ENCODE data around the gene DMD.

DMD gene

DNA sequence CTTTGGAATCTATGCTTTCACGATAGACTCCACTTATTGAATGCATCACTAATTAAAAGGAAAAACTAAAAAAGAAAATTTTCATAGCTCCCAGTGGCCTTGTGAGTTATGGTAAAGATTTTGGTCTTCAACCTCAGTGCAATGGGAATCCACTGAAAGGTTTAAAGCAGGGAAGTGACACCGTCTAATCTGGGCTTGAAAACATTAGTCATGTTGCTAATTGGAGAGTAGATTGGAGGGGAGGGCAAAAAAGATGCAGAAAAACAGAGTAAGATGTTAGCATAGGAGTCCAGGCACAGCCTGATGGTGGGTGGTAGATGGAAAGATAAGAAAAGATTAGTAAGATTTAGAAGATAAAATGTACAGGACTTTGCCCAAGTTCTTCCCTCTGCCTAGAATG, 1506.4 kb downstream of the DMD start:
- Histone ChIP-seq H2AFZ (ENCODE audit: insufficient read depth, low read length, poor library complexity) (no peak overlapping the region), H2BK12ac (ENCODE audit: low read length) (no peak overlapping the region), H4K8ac (ENCODE audit: low read depth, low read length) (no peak overlapping the region), H2AK5ac (ENCODE audit: low read length) (no peak overlapping the region), H3K36me3 (ENCODE audit: control insufficient read depth in 1 of 2, insufficient read depth in 2 of 2, low read length in 2 of 2) (no peaks in the 10 kb centered on the region), H2BK120ac (ENCODE audit: insufficient read depth, low read length, poor library complexity) (no peak overlapping the region), H3K79me2 (ENCODE audit: control insufficient read depth, insufficient read depth, low read length, poor library complexity) (no peaks in the 10 kb centered on the region), H3K9me3 (ENCODE audit: insufficient read depth, low read depth, low read length) (no peaks in the 10 kb centered on the region), H3K4me2 (ENCODE audit: low read length) (no peak overlapping the region), H3K18ac (ENCODE audit: low read length) (no peak overlapping the region), H3K4me3 (ENCODE audit: low read depth, low read length) (no peak overlapping the region), H4K12ac (ENCODE audit: low read depth, low read length) (no peak overlapping the region), H4K91ac (ENCODE audit: low read depth, low read length) (no peak overlapping the region), H3K4me1 (ENCODE audit: control insufficient read depth in 1 of 2, insufficient read depth in 2 of 2, low read length in 2 of 2) (no peaks in the 10 kb centered on the region), H3K14ac (ENCODE audit: low read length) (no peak overlapping the region), H3K23ac (ENCODE audit: low read length) (no peak overlapping the region), H3K27ac (ENCODE audit: low read depth, low read length) (no peak overlapping the region), H3K4ac (ENCODE audit: low read depth, low read length) (no peak overlapping the region), H3K79me1 (ENCODE audit: low read length) (no peaks in the 10 kb centered on the region), H3K27me3 (ENCODE audit: insufficient read depth, low read length) (no peaks in the 10 kb centered on the region), H2BK5ac (ENCODE audit: low read depth, low read length, poor library complexity) (no peak overlapping the region), H3K9ac (ENCODE audit: low read length) (no peak overlapping the region)
- DNase-seq = no peak
- WGBS (ENCODE audit: extremely low coverage, insufficient coverage, insufficient read length) = no CpG with 5 or more reads among the region's 2 CpGs

DNA sequence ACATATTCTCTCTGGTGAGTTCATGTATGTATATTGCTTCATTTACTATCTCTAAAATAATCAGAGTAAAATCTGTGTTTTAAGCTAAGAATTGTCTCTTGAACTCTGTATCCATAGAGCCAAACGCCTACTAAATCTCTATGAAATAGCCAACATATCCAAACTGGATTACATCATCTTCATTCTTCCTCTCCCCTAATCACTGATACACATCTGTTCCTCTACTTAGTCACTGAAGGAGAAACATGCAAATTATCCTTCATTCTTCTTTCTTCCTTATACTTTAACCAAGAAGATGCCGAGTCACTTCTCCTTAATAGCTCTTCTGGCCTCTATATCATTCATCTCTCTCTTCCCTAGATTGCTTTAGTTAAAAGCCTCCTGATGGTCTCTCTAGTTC, 1509.1 kb downstream of the DMD start:
- no peaks in the 10 kb centered on the region for H3K4me1 ChIP-seq (ENCODE audit: control insufficient read depth in 1 of 2, insufficient read depth in 2 of 2, low read length in 2 of 2)
- no CpG with 5 or more reads among the region's 2 CpGs for WGBS (ENCODE audit: extremely low coverage, insufficient coverage, insufficient read length)
- no peak overlapping the region for H3K4ac ChIP-seq (ENCODE audit: low read depth, low read length)
- H2BK12ac ChIP-seq (ENCODE audit: low read length) = no peak overlapping the region
- H3K36me3 ChIP-seq (ENCODE audit: control insufficient read depth in 1 of 2, insufficient read depth in 2 of 2, low read length in 2 of 2) = no peaks in the 10 kb centered on the region
- H3K79me2 ChIP-seq (ENCODE audit: control insufficient read depth, insufficient read depth, low read length, poor library complexity) = no peaks in the 10 kb centered on the region
- H2AK5ac ChIP-seq (ENCODE audit: low read length) = no peak overlapping the region
- DNase-seq = peak in 1 of 2 donors; percentile 29
- no peak overlapping the region for H3K18ac ChIP-seq (ENCODE audit: low read length)
- H2BK5ac ChIP-seq (ENCODE audit: low read depth, low read length, poor library complexity) = no peak overlapping the region
- no peak overlapping the region for H3K23ac ChIP-seq (ENCODE audit: low read length)
- H3K27me3 ChIP-seq (ENCODE audit: insufficient read depth, low read length) = no peaks in the 10 kb centered on the region
- no peak overlapping the region for H3K9ac ChIP-seq (ENCODE audit: low read length)
- no peak overlapping the region for H2AFZ ChIP-seq (ENCODE audit: insufficient read depth, low read length, poor library complexity)
- H2BK120ac ChIP-seq (ENCODE audit: insufficient read depth, low read length, poor library complexity) = no peak overlapping the region
- no peaks in the 10 kb centered on the region for H3K79me1 ChIP-seq (ENCODE audit: low read length)
- H3K4me3 ChIP-seq (ENCODE audit: low read depth, low read length) = no peak overlapping the region
- no peak overlapping the region for H4K12ac ChIP-seq (ENCODE audit: low read depth, low read length)
- no peak overlapping the region for H3K4me2 ChIP-seq (ENCODE audit: low read length)
- H4K91ac ChIP-seq (ENCODE audit: low read depth, low read length) = no peak overlapping the region
- H4K8ac ChIP-seq (ENCODE audit: low read depth, low read length) = no peak overlapping the region
- no peaks in the 10 kb centered on the region for H3K9me3 ChIP-seq (ENCODE audit: insufficient read depth, low read depth, low read length)
- no peak overlapping the region for H3K27ac ChIP-seq (ENCODE audit: low read depth, low read length)
- H3K14ac ChIP-seq (ENCODE audit: low read length) = no peak overlapping the region

DNA sequence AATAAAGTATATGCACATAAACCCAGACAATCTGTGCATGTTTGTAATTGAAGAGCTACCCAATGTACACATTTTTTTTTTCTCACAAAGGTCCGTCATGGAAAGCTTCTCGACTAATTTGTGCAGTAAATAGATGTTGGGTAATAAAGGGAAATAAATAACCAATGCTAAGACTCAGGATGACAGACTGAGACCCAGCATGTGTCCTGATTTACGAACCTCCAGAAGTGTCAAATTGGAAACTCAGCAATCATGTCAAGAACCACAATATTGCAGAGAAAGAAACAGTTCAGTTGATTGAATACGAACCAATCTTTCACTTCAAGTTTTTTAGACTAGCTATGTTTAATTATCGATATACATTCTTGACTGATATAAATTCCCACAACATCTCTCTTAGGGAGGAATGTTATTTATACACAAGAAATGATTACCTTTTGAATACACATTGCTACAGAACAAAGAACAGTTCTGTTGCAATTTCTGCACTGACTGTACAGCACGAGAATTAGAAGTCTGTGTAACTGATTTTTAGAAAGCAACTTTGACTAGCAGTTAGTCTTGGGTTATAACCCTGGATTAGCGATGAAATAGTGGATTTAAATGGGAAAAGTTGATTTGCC, 1513.9 kb downstream of the DMD start:
- WGBS (ENCODE audit: extremely low coverage, insufficient coverage, insufficient read length) = no CpG with 5 or more reads among the region's 7 CpGs
- no peak for DNase-seq
- H2BK120ac ChIP-seq (ENCODE audit: insufficient read depth, low read length, poor library complexity) = no peak overlapping the region
- H2BK12ac ChIP-seq (ENCODE audit: low read length) = no peak overlapping the region
- H3K79me2 ChIP-seq (ENCODE audit: control insufficient read depth, insufficient read depth, low read length, poor library complexity) = no peaks in the 10 kb centered on the region
- no peak overlapping the region for H4K91ac ChIP-seq (ENCODE audit: low read depth, low read length)
- no peak overlapping the region for H2BK5ac ChIP-seq (ENCODE audit: low read depth, low read length, poor library complexity)
- H2AFZ ChIP-seq (ENCODE audit: insufficient read depth, low read length, poor library complexity) = no peak overlapping the region
- no peaks in the 10 kb centered on the region for H3K79me1 ChIP-seq (ENCODE audit: low read length)
- H3K14ac ChIP-seq (ENCODE audit: low read length) = no peak overlapping the region
- H3K4ac ChIP-seq (ENCODE audit: low read depth, low read length) = no peak overlapping the region
- H3K27ac ChIP-seq (ENCODE audit: low read depth, low read length) = no peak overlapping the region
- no peaks in the 10 kb centered on the region for H3K36me3 ChIP-seq (ENCODE audit: control insufficient read depth in 1 of 2, insufficient read depth in 2 of 2, low read length in 2 of 2)
- no peak overlapping the region for H3K23ac ChIP-seq (ENCODE audit: low read length)
- no peaks in the 10 kb centered on the region for H3K9me3 ChIP-seq (ENCODE audit: insufficient read depth, low read depth, low read length)
- no peak overlapping the region for H4K12ac ChIP-seq (ENCODE audit: low read depth, low read length)
- H3K4me3 ChIP-seq (ENCODE audit: low read depth, low read length) = no peak overlapping the region
- H3K18ac ChIP-seq (ENCODE audit: low read length) = no peak overlapping the region
- H4K8ac ChIP-seq (ENCODE audit: low read depth, low read length) = no peak overlapping the region
- H3K4me2 ChIP-seq (ENCODE audit: low read length) = no peak overlapping the region
- no peak overlapping the region for H3K9ac ChIP-seq (ENCODE audit: low read length)
- no peaks in the 10 kb centered on the region for H3K4me1 ChIP-seq (ENCODE audit: control insufficient read depth in 1 of 2, insufficient read depth in 2 of 2, low read length in 2 of 2)
- H2AK5ac ChIP-seq (ENCODE audit: low read length) = no peak overlapping the region
- no peaks in the 10 kb centered on the region for H3K27me3 ChIP-seq (ENCODE audit: insufficient read depth, low read length)

DNA sequence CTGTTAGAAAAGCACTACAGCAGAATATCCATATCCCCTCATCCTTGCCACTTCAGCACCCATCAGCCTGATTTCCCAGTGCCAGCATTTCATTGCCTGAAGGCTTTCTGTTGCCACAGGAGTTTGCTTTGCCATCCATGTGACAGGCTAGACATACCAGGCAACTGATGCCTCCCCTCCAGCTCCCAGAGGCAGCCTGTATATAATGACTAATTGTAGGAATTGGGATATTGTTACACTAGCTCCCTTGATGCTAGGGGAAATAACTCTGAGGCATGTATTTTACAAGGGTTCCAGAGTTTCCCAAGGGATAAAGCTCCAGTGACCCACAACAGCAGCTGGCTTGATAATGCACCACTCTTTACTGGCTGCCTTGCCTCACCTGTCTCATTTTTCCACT, 1531.5 kb downstream of the DMD start:
- Histone ChIP-seq H2BK12ac (ENCODE audit: low read length) (no peak overlapping the region), H3K4ac (ENCODE audit: low read depth, low read length) (no peak overlapping the region), H2BK5ac (ENCODE audit: low read depth, low read length, poor library complexity) (no peak overlapping the region), H2BK120ac (ENCODE audit: insufficient read depth, low read length, poor library complexity) (no peak overlapping the region), H3K18ac (ENCODE audit: low read length) (no peak overlapping the region), H3K79me2 (ENCODE audit: control insufficient read depth, insufficient read depth, low read length, poor library complexity) (no peaks in the 10 kb centered on the region), H3K27ac (ENCODE audit: low read depth, low read length) (no peak overlapping the region), H3K4me3 (ENCODE audit: low read depth, low read length) (no peak overlapping the region), H3K4me1 (ENCODE audit: control insufficient read depth in 1 of 2, insufficient read depth in 2 of 2, low read length in 2 of 2) (no peaks in the 10 kb centered on the region), H4K91ac (ENCODE audit: low read depth, low read length) (no peak overlapping the region), H4K8ac (ENCODE audit: low read depth, low read length) (no peak overlapping the region), H3K79me1 (ENCODE audit: low read length) (no peaks in the 10 kb centered on the region), H2AK5ac (ENCODE audit: low read length) (no peak overlapping the region), H2AFZ (ENCODE audit: insufficient read depth, low read length, poor library complexity) (no peak overlapping the region), H3K23ac (ENCODE audit: low read length) (no peak overlapping the region), H4K12ac (ENCODE audit: low read depth, low read length) (no peak overlapping the region), H3K14ac (ENCODE audit: low read length) (no peak overlapping the region), H3K4me2 (ENCODE audit: low read length) (no peak overlapping the region), H3K9me3 (ENCODE audit: insufficient read depth, low read depth, low read length) (no peaks in the 10 kb centered on the region), H3K27me3 (ENCODE audit: insufficient read depth, low read length) (no peaks in the 10 kb centered on the region), H3K9ac (ENCODE audit: low read length) (no peak overlapping the region), H3K36me3 (ENCODE audit: control insufficient read depth in 1 of 2, insufficient read depth in 2 of 2, low read length in 2 of 2) (no peaks in the 10 kb centered on the region)
- DNase-seq = no peak

Data from trophoblast cell (in vitro differentiated cells and primary cell).